ENCODE results near the gene SLC35F3. TPM values are rescaled to one million over a fixed set of nuclear protein-coding genes. Genes with fewer than 3 reads are reported as not detected.
"Not testable (repeated sequence)": the region's sequence is repeated elsewhere in the genome, so short reads cannot be mapped to it uniquely, and the experiment has no call there.

SLC35F3 gene
- total and polyA plus RNA-seq, 2 experiments from 2014 or later, result 1.0 to 3.2 TPM

GRCh38 chr1:233885196-233885920, 19.1 kb upstream of the SLC35F3 start (continued):
- TF ChIP-seq EZH2phosphoT487 (IDR thresholded peaks at IDR 0.05; ENCODE audit: unreplicated experiment) (no peak), ZNF331 (CRISPR knock-in tag; IDR thresholded peaks at IDR 0.05; ENCODE audit: low read depth) (no peak)

GRCh38 chr1:233891151-233891550, 13.3 kb upstream of the SLC35F3 start:
- not testable (repeated sequence) for H3K27ac ChIP-seq (ENCODE audit: low read depth); H3K27me3 ChIP-seq (ENCODE audit: insufficient read depth); H3F3A ChIP-seq (replicated peaks; ENCODE audit: low read depth); H3K27ac Mint-ChIP-seq; H3K4me2 ChIP-seq; DNase-seq (ENCODE audit: low spot score); H3K27me3 Mint-ChIP-seq (ENCODE audit: insufficient read depth, low read depth, poor library complexity); H4K20me1 ChIP-seq (replicated peaks; ENCODE audit: insufficient read depth); H3K36me3 ChIP-seq (ENCODE audit: insufficient read depth); H3K4me1 Mint-ChIP-seq; H3K9me2 ChIP-seq (ENCODE audit: insufficient read depth); H3K4me3 ChIP-seq; H3K4me3 Mint-ChIP-seq; ATAC-seq; H3K79me2 ChIP-seq (replicated peaks; ENCODE audit: insufficient read depth); H2AFZ ChIP-seq; H3K4me1 ChIP-seq (ENCODE audit: insufficient read depth)
- H3K9me3 Mint-ChIP-seq, result peaks cover 47% of the 10 kb centered on the region
- peaks cover 35% of the 10 kb centered on the region for H3K36me3 Mint-ChIP-seq (ENCODE audit: low read depth)

GRCh38 chr1:233897325-233898162, 6.9 kb upstream of the SLC35F3 start:
- H3K27ac ChIP-seq (ENCODE audit: low read depth), result no peak overlapping the region
- Mint-ChIP-seq H3K9me3 (peaks cover 9% of the 10 kb centered on the region), H3K4me3 (no peak overlapping the region), H3K27ac (no peak overlapping the region), H3K27me3 (ENCODE audit: insufficient read depth, low read depth, poor library complexity) (peaks cover 1% of the 10 kb centered on the region), H3K4me1 (no peaks in the 10 kb centered on the region), H3K36me3 (ENCODE audit: low read depth) (peaks cover 6% of the 10 kb centered on the region; the same call in 2 of the 3 replicates)
- H3F3A ChIP-seq (replicated peaks; ENCODE audit: low read depth), result no peaks in the 10 kb centered on the region
- no peaks in the 10 kb centered on the region for H4K20me1 ChIP-seq (replicated peaks; ENCODE audit: insufficient read depth)
- no peak overlapping the region for H3K4me3 ChIP-seq
- no peaks in the 10 kb centered on the region for H3K79me2 ChIP-seq (replicated peaks; ENCODE audit: insufficient read depth)
- DNase-seq (ENCODE audit: low spot score), result no peak
- H3K4me1 ChIP-seq (ENCODE audit: insufficient read depth), result no peaks in the 10 kb centered on the region
- peaks cover 9% of the 10 kb centered on the region for H3K27me3 ChIP-seq (ENCODE audit: insufficient read depth)
- no peak for ATAC-seq
- H3K9me2 ChIP-seq (ENCODE audit: insufficient read depth), result 0 out of 2 replicates have a peak, but pooled peaks cover under 1% of the 10 kb centered on the region
- no peak overlapping the region for H2AFZ ChIP-seq
- H3K4me2 ChIP-seq, result no peak overlapping the region
- H3K36me3 ChIP-seq (ENCODE audit: insufficient read depth), result no peaks in the 10 kb centered on the region
- TF ChIP-seq JUNB (IDR thresholded peaks at IDR 0.05; ENCODE audit: unreplicated experiment), result no peak
- TF ChIP-seq EZH2phosphoT487 (IDR thresholded peaks at IDR 0.05; ENCODE audit: unreplicated experiment), result no peak
- TF ChIP-seq STAT1 (IDR thresholded peaks at IDR 0.05; ENCODE audit: unreplicated experiment), result no peak
- TF ChIP-seq REST (IDR thresholded peaks at IDR 0.05; ENCODE audit: unreplicated experiment), result no peak
- TF ChIP-seq ZNF114 (CRISPR knock-in tag; IDR thresholded peaks at IDR 0.05), result no peak
- TF ChIP-seq ZNF462 (CRISPR knock-in tag; IDR thresholded peaks at IDR 0.05), result no peak
